Hepatocyte (in vitro differentiated cells): Measurements from ENCODE around the gene CCDC158. TPM values are rescaled to one million over a fixed set of nuclear protein-coding genes. Genes with fewer than 3 reads are reported as not detected.

Source experiments
- DNase-seq: peaks from one replicate; pipeline ENCODE4 v3.0.0-alpha.2; 2016; ENCODE audit warnings: low spot score
- H2AFZ ChIP-seq: fragments of 200-600 bp; sonication (generic); 2 replicates; pipeline ENCODE4 v1.6.0; 2016; ENCODE audit warnings: antibody characterized with exemption, mild to moderate bottlenecking
- H3K27ac ChIP-seq: fragments of 200-600 bp; sonication (generic); 2 replicates; pipeline ENCODE4 v1.5.1; 2016; ENCODE audit warnings: mild to moderate bottlenecking
- H3K27me3 ChIP-seq: fragments of 200-600 bp; sonication (generic); 2 replicates; pipeline ENCODE4 v1.6.1; 2016
- H3K36me3 ChIP-seq: fragments of 200-600 bp; sonication (generic); replicated peaks from 2 replicates; pipeline ENCODE4 v1.5.1; 2016; ENCODE audit warnings: low read depth; ENCODE audit not compliant: insufficient read depth
- H3K4me1 ChIP-seq: fragments of 200-600 bp; sonication (generic); 2 replicates; pipeline ENCODE4 v1.5.1; 2016; ENCODE audit warnings: mild to moderate bottlenecking, moderate library complexity; ENCODE audit not compliant: insufficient read depth
- H3K4me2 ChIP-seq: fragments of 200-600 bp; sonication (generic); 2 replicates; pipeline ENCODE4 v1.6.0; 2016
- H3K4me3 ChIP-seq: fragments of 200-600 bp; sonication (generic); 2 replicates; pipeline ENCODE4 v1.5.1; 2016; ENCODE audit warnings: mild to moderate bottlenecking
- H3K79me2 ChIP-seq: fragments of 200-600 bp; sonication (generic); 2 replicates; pipeline ENCODE4 v1.6.0; 2017; ENCODE audit warnings: mild to moderate bottlenecking
- H3K9me2 ChIP-seq: fragments of 200-600 bp; sonication (generic); replicated peaks from 2 replicates; pipeline ENCODE4 v1.6.0; 2017; ENCODE audit warnings: mild to moderate bottlenecking; ENCODE audit not compliant: insufficient read depth
- H3K9me3 ChIP-seq: fragments of 200-600 bp; sonication (generic); 2 replicates; pipeline ENCODE4 v1.5.1; 2016; ENCODE audit warnings: low read depth, mild to moderate bottlenecking
- H4K20me1 ChIP-seq: fragments of 200-600 bp; sonication (generic); 2 replicates; pipeline ENCODE4 v1.6.0; 2016; ENCODE audit warnings: mild to moderate bottlenecking; ENCODE audit not compliant: insufficient read depth, poor library complexity, severe bottlenecking
- EZH2 ChIP-seq: fragments of 200-600 bp; sonication (generic); IDR thresholded peaks from 2 replicates; pipeline ENCODE4 v1.6.1; 2016; ENCODE audit warnings: antibody characterized with exemption, mild to moderate bottlenecking, borderline replicate concordance
- EZH2phosphoT487 ChIP-seq: fragments of 200-600 bp; sonication (generic); IDR thresholded peaks from one replicate; pipeline ENCODE4 v1.6.1; 2018; ENCODE audit warnings: antibody characterized with exemption, mild to moderate bottlenecking, low read depth, moderate library complexity; ENCODE audit not compliant: unreplicated experiment, severe bottlenecking
- WGBS: methylation state at CpG from one replicate; pipeline ENCODE4 v1.1.6; 2016; ENCODE audit warnings: low lambda C conversion rate; ENCODE audit errors: missing lambda C conversion rate; 5-methylcytosine and 5-hydroxymethylcytosine counted together
- polyA plus RNA-seq: library from polyadenylated mRNA; unstranded; fragments of >200 nt; fragmentation: Nextera tagmentation; extraction: Ambion mirVana; gene quantifications from 2 replicates; pipeline ENCODE4 v1.2.1, GENCODE V29; 2016
- total RNA-seq: library from RNA; depleted of rRNA; stranded (reverse); fragments of >200 nt; gene quantifications from 2 replicates; pipeline ENCODE4 v1.2.3, GENCODE V29; 2014
- TF ChIP-seq, protein P1 (sequence below): fragments of 200-600 bp; sonication (generic); IDR thresholded peaks from 2 replicates; pipeline ENCODE4 v1.5.1; 2016; ENCODE audit warnings: antibody characterized with exemption, mild to moderate bottlenecking; ENCODE audit not compliant: poor library complexity

Gene CCDC158
- total and polyA plus RNA-seq, 2 experiments from 2014 or later, result 0.04 TPM; not detected in 1

DNA sequence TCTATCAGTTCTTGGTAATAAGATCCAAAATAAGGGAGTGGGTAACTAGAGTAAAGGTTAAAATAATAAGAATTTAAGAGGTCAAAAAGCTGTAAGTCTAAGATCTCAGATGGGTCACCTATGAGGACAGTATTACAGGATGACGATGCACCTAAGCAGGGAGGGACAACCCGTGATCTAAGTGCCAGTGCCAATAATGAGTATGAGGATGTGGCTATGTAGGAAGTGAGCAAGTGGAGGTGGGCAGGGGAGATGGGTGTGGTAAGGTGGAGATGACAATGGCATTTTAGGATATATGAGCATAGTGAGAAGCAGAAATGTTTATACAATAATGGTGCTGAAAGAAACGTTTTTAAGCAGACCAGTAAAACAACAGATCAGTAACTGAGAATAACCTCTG lies 19.3 kb downstream of the CCDC158 start:
- Histone ChIP-seq H2AFZ (no peak overlapping the region), H3K9me2 (no peaks in the 10 kb centered on the region), H3K27ac (no peak overlapping the region), H3K4me2 (no peak overlapping the region), H3K27me3 (no peaks in the 10 kb centered on the region), H3K36me3 (no peaks in the 10 kb centered on the region), H3K4me3 (no peak overlapping the region), H4K20me1 (no peaks in the 10 kb centered on the region), H3K4me1 (peaks cover 7% of the 10 kb centered on the region), H3K9me3 (no peaks in the 10 kb centered on the region), H3K79me2 (no peaks in the 10 kb centered on the region)
- WGBS, result 75% methylated on average over 3 of the region's 3 CpGs
- DNase-seq, result no peak
- TF ChIP-seq EZH2phosphoT487 (no peak), EZH2 (no peak)
- TF ChIP-seq, protein P1, sequence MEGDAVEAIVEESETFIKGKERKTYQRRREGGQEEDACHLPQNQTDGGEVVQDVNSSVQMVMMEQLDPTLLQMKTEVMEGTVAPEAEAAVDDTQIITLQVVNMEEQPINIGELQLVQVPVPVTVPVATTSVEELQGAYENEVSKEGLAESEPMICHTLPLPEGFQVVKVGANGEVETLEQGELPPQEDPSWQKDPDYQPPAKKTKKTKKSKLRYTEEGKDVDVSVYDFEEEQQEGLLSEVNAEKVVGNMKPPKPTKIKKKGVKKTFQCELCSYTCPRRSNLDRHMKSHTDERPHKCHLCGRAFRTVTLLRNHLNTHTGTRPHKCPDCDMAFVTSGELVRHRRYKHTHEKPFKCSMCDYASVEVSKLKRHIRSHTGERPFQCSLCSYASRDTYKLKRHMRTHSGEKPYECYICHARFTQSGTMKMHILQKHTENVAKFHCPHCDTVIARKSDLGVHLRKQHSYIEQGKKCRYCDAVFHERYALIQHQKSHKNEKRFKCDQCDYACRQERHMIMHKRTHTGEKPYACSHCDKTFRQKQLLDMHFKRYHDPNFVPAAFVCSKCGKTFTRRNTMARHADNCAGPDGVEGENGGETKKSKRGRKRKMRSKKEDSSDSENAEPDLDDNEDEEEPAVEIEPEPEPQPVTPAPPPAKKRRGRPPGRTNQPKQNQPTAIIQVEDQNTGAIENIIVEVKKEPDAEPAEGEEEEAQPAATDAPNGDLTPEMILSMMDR, result no peak

GRCh38 chr4:76388160-76388908 lies 32.6 kb downstream of the CCDC158 start:
- no peaks in the 10 kb centered on the region for H3K27me3 ChIP-seq
- no peaks in the 10 kb centered on the region for H3K79me2 ChIP-seq
- no peaks in the 10 kb centered on the region for H3K36me3 ChIP-seq
- peak; percentile 56 for DNase-seq
- H3K4me3 ChIP-seq, result no peak overlapping the region
- peak overlapping the region; percentile 67 for H3K27ac ChIP-seq
- no peak overlapping the region for H3K4me2 ChIP-seq
- no peaks in the 10 kb centered on the region for H3K9me3 ChIP-seq
- H3K9me2 ChIP-seq, result no peaks in the 10 kb centered on the region
- H3K4me1 ChIP-seq, result peaks cover 7% of the 10 kb centered on the region
- 69% methylated on average over 3 of the region's 3 CpGs for WGBS
- TF ChIP-seq EZH2, result no peak
- no peak for TF ChIP-seq EZH2phosphoT487
- TF ChIP-seq, protein P1, result no peak
- H4K20me1 ChIP-seq, result no peaks in the 10 kb centered on the region
- no peak overlapping the region for H2AFZ ChIP-seq

- WGBS, result 92% methylated on average over 6 of the region's 6 CpGs
- no peak overlapping the region for H3K27ac ChIP-seq
- no peaks in the 10 kb centered on the region for H3K79me2 ChIP-seq
- H3K4me1 ChIP-seq, result peaks cover 13% of the 10 kb centered on the region
- no peak for TF ChIP-seq EZH2
- TF ChIP-seq, protein P1, result no peak
- TF ChIP-seq EZH2phosphoT487, result no peak
- no peaks in the 10 kb centered on the region for H3K27me3 ChIP-seq
- H2AFZ ChIP-seq, result no peak overlapping the region
- no peaks in the 10 kb centered on the region for H3K9me3 ChIP-seq
- H3K4me3 ChIP-seq, result no peak overlapping the region
- DNase-seq, result no peak
- no peaks in the 10 kb centered on the region for H3K9me2 ChIP-seq
- H3K4me2 ChIP-seq, result no peak overlapping the region
- no peaks in the 10 kb centered on the region for H3K36me3 ChIP-seq
- H4K20me1 ChIP-seq, result no peaks in the 10 kb centered on the region
These were observed 34.2 kb downstream of the CCDC158 start for GRCh38 chr4:76386566-76387305.
